Stimulated activated CD4-positive, alpha-beta T cell treated with anti-CD3 and anti-CD28 coated beads, Interleukin-12 subunit alpha, Interleukin-12 subunit beta, amount 100 ng/mL, for 4 hours (primary cell): ENCODE results near the gene ZCCHC14.
A peak's percentile ranks its signal among the peaks of the same experiment; 100 is the strongest.
"Not testable (repeated sequence)": the region's sequence is repeated elsewhere in the genome, so short reads cannot be mapped to it uniquely, and the experiment has no call there.

ENCODE experiments used
- DNase-seq: peaks from one replicate; pipeline ENCODE4 v3.0.0-alpha.2; 2020

Gene ZCCHC14

DNA sequence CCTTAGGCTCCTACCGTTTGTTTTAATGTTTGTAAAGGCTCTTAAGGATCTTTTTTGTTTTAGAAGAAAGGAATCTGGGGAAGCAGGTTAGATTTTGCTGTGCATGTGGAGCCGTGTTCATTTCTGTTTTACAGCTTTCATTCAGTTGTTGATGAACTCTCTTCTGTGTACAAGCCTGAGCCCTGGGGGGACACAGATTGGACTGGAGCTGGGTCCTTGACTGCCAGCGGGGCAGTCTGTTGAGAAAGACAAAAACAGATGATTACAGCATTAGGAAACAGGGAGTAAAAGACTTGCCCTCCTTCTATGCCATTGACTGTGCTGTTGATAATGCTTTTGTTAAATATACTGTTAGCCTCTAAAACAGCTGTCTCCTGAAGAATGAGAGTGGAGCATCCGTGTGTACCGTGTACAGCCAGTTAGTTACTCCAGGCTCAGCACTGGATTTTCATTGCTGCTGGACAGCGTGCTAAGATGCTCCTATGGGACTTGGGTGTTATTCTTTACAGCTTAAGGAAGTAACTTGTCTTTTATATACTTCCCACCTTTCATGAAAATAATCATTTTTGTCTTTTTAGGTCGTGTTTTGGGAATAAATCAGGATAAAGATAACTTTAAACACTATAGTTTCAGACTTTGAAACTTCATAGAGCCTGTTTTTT lies 97.5 kb downstream of the ZCCHC14 start:
- DNase-seq: no peak

DNA sequence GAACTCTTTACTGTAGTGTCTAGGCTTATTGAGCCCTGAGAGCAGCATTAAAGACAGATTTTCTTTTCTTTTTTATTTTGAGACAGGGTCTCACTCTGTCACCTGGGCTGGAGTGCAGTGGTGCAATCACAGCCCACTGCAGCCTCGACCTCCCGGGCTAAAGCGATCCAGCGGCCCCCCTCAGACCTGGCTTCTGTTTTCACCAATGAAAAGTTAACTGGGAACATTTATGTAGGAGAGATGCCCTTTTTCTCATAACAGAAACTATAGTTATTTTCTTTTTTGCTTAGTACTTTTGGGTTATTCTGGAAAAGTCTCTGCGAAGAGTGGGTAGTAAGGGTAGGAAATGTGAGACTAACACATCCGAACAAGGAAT lies 99.2 kb downstream of the ZCCHC14 start:
- no peak for DNase-seq

DNA sequence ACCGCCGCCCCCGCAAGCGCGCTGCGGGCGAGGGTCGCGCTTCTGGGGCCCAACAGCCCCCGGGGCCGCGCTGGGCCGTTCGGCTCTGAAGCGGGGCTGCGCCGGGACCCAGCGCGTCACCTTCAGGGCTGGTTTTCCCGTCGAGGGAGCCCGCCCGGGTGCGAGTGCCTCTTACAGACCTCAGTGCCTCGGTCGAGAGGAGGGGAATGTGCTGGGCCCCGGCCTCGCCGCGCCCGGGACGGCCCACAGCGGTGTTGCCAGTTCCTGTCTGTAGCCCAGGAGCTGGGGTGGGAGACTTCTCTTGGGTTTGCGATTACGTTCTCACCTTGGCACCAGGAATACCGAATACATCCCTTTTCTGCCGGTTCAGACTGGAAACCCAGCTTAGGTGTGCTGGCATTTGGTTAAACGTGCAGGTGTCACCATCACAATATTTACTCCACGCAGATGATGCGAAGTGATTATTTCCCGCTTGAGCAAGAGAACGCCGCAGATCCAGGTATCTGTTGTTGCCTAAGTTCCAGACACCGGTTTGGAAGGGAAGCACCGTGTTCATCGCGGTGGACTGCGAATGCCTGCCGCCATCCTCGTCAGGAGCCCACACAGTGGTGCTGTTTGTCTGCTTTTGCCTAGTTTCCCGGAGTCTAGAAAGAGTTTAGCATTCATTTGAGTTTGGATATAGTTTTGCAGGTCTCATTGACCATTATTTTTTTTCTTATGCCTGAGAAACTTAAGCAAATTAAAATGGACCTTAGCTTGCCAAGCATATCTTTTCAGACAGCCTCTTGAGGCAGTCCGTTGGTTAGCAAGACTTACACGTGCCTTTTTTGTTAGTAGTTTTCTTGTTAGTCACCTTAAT lies 99.8 kb downstream of the ZCCHC14 start:
- DNase-seq: peak; percentile 36

- peak; percentile 98 for DNase-seq
Observed at GRCh38 chr16:87391950-87392820, 100.6 kb downstream of the ZCCHC14 start, which contains the start of gene MAP1LC3B. MAP1LC3B (plus strand) TSS chr16:87392336; CDS start chr16:87392428, 92 bp downstream.

GRCh38 chr16:87391324-87391949 lies 101.4 kb downstream of the ZCCHC14 start:
- no peak for DNase-seq

DNA sequence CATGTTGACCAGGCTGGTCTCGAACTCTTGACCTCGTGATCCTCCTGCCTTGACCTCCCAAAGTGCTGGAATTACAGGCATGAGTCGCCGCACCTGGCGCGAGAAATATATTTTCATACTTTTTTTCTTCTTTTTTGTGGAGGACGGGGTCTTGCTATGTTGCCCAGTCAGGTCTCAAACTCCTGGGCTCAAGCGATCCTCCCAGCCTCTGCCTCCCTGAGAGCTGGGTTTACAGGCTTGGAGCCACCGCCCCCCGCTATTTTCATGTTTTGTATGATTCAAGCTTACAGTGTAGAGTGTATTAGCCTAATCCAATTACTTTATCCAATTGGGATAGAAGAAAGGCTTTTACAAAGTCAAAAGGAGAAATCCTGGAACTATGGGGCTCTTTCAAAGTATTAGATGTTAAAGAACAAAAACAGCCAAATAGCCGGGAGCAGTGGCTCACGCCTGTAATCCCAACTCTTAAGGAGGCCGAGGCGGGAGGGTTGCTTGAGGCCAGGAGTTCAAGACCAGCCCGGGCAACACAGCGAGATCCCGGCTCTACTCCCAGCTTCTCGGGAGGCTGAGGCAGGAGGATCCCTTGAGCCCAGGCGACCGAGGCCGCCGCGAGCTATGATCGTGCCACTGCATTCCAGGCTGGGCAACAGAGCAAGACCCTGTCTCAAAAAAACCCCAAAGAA lies 102.0 kb downstream of the ZCCHC14 start:
- DNase-seq: no peak

- not testable (repeated sequence) for DNase-seq
Observed at GRCh38 chr16:87389914-87390313, 102.9 kb downstream of the ZCCHC14 start.

DNA sequence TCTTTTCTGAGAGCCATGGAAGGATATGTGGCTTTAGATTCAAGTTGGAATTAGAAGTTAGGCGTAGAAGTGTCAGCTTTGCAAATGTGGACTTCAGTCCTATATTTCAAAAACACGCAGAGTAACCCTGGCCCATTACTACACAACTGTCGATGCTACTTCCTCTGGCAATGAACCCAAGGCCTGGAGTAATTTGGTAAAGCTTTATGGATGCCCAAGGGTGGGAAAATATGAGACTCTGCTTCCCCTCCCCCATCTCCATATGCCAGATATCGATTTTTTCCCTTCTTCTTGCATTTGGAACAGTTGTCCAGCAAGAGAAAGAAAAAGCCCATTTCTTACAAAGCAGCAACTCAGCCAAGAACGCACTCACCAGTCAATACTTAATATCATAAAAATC lies 103.6 kb downstream of the ZCCHC14 start:
- DNase-seq: no peak

DNA sequence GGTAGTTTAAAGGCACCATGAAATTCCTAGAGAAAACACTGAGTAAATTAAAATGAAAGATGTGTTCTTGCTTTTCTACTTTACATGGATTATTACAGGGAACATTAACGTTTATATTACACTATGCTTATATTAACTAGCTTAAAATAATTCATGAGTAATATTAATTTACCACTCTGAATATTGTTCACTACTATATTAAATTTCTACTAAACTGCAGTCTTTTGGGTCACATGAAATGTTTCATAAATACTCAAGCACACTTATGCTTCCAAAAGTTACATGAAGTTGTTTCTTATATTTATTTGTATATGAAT lies 104.0 kb downstream of the ZCCHC14 start:
- DNase-seq: no peak

GRCh38 chr16:87387942-87388817 lies 104.6 kb downstream of the ZCCHC14 start:
- DNase-seq: peak; percentile 71

DNA sequence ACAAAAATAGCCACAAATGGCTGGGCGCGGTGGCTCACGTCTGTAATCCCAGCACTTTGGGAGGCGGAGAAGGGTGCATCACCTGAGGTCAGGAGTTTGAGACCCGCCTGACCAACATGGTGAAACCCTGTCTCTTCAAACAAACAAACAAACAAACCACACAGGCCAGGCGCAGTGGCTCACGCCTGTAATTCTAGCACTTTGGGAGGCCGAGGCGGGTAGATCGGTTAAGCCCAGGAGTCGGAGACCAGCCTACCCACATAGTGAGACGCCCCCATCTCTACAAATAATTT lies 108.0 kb downstream of the ZCCHC14 start:
- not testable (repeated sequence) for DNase-seq

GRCh38 chr16:87384162-87384874 lies 108.5 kb downstream of the ZCCHC14 start:
- DNase-seq: no peak

DNA sequence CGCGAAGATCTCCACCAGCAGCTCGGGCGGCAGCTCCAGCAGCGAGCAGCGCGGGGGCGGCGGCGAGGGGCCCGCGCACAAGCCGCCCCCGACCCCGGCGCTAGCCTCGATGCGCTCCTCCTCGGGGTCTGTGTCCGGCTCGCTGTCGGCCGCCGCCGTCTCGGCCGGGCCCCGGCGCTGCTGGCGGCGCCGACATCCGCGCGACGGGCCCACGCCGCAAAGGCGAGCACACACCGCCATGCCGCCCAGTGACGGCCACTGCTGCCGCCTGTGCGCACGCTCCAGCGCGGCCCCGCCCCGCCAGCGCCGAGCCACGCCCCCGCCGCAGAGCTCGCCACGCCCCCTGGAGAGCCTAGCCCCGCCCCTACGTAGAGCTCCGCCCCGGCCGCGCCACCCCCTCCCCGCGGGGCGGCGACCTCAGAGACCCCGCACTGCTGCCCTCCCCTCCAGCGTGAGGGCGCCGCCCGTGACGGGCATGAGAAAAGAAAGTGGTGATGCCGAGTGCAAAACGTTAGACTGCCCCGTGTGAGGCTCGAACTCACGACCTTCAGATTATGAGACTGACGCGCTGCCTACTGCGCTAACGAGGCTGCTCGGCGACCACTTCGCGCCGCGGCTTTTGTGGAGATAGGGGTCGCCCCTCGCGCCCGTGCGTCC lies 109.2 kb downstream of the ZCCHC14 start, which contains the start of gene FBXO31:
Gene FBXO31 (minus strand): TSS at position 272 of the 657 bp plus-strand sequence. CDS start 32 bp downstream, at position 240.
- DNase-seq: peak; percentile 92

DNA sequence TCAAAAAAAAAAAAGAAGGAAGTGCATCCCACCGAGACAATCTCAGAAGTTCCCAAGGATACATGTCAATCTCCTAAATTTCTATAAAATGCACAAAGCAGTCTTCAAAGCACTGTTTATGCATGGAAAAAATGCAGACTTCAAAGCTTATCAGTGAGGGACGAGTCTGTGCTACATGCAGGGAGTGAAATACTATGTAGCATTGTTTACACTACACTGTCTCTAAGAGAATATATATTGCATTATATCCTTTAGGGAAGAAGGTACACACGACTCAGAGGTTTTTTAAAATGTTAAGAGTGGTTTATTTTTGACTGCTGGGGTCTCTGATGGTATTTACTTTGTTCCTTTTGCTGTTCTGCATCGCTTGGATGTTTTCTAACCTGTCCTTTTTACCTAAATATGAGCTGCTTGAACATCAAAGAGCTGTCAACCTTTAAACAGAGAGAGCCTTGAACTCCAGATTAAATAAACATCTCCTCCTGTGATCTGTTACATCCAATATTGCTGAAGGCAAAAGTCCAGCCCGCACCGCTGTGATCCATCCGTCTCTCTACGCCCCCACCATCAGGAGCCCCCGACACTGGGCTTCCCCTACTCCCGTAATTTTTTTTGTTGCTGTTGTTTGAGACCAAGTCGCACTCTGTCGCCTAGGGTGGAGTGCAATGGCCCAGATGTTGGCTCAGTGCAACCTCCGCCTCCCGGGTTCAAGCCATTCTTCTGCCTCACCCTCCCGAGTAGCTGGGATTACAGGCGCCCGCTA lies 110.6 kb downstream of the ZCCHC14 start:
- DNase-seq: no peak

DNA sequence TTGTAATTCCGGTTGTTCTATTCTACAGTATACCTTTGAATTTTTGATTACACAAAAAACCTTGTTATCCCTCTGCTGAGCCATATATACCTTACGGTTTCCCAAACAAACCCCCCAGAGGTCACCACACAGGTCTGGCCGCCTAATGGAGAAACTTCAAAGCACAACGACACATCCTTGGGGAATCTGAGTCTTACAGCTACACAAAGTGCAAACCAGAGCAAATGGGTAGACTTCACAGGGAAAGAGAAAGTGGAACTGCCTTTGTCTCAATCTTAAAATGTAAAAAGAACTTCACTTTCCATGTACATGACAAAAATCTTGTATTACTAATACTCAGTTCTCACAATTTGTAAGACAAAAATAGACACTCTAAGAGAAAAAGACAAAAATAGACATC lies 111.9 kb downstream of the ZCCHC14 start:
- DNase-seq: no peak

- DNase-seq: no peak
Observed at GRCh38 chr16:87380403-87380802, 112.4 kb downstream of the ZCCHC14 start.

GRCh38 chr16:87379312-87379752 lies 113.5 kb downstream of the ZCCHC14 start:
- DNase-seq: not testable (repeated sequence)

DNA sequence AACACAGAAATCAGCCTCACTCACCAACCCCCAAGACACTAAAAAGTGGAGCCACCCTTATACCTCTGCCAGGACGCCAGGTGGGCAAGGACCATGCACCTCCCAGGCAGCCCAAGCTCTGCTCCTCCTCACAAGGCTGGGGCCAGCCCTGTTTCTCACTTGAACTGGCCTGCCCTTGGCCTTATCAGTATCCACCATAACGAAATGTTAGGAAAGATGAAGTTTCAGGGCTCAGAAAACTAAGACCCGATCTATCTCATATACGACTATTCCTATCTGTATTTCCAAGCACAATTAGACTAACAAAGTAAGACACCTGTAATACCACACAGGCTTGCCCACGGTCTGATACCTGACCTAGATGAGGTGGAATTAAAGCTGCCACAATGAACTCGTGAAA lies 116.2 kb downstream of the ZCCHC14 start:
- no peak for DNase-seq
